ENCODE data around the gene TPD52L2. TPM values are rescaled to one million over a fixed set of nuclear protein-coding genes. Genes with fewer than 3 reads are reported as not detected.
"Not testable (repeated sequence)": the region's sequence is repeated elsewhere in the genome, so short reads cannot be mapped to it uniquely, and the experiment has no call there.

Gene TPD52L2
- total and polyA plus RNA-seq, 8 donors = 82.6 to 116 (median 87.0) TPM

- intact Hi-C loops (cut with DNase I) = no loop called here
- no peak for DNase-seq
These were observed 509 bp upstream of the TPD52L2 start for GRCh38 chr20:63864545-63864977.

GRCh38 chr20:63867042-63867441, 2.0 kb downstream of the TPD52L2 start:
- H3K9me3 ChIP-seq; H3K4me3 ChIP-seq; intact Hi-C loops (cut with DNase I); ATAC-seq; DNase-seq; H3K27me3 ChIP-seq; H3K27ac ChIP-seq: not testable (repeated sequence)
- peaks cover 16 to 72% of the 10 kb centered on the region in 2 donors for H3K4me1 ChIP-seq
- H3K36me3 ChIP-seq = peaks cover 0 to 53% of the 10 kb centered on the region in 2 donors

More at GRCh38 chr20:63864545-63864977, 509 bp upstream of the TPD52L2 start:
- H3K27ac ChIP-seq = peak overlapping the region; percentile 93 to 99
- H3K4me3 ChIP-seq = peak overlapping the region; percentile 88 to 93
- no peak for TF ChIP-seq CTCF (IDR thresholded peaks at IDR 0.05)
- peaks cover 0 to 39% of the 10 kb centered on the region in 2 donors for H3K36me3 ChIP-seq
- H3K9me3 ChIP-seq = no peaks in the 10 kb centered on the region
- peaks cover 16 to 73% of the 10 kb centered on the region in 2 donors for H3K4me1 ChIP-seq
- ATAC-seq = no peak
- no peaks in the 10 kb centered on the region for H3K27me3 ChIP-seq

- no peak overlapping the region for H3K4me3 ChIP-seq
- TF ChIP-seq CTCF (IDR thresholded peaks at IDR 0.05) = no peak
- DNase-seq (no peak), ATAC-seq (no peak)
- intact Hi-C loops (cut with DNase I) = no loop called here
- no peak overlapping the region for H3K27ac ChIP-seq
- no peaks in the 10 kb centered on the region for H3K9me3 ChIP-seq
- no peaks in the 10 kb centered on the region for H3K27me3 ChIP-seq
- peaks cover 0 to 55% of the 10 kb centered on the region in 2 donors for H3K36me3 ChIP-seq
- H3K4me1 ChIP-seq = peaks cover 14 to 73% of the 10 kb centered on the region in 2 donors
These were observed 3.2 kb downstream of the TPD52L2 start for GRCh38 chr20:63868264-63868663.

GRCh38 chr20:63873477-63873971, 8.5 kb downstream of the TPD52L2 start:
- ATAC-seq = peak; percentile 85
- intact Hi-C loops (cut with DNase I) = no loop called here
- Histone ChIP-seq H3K36me3 (peaks cover 0 to 100% of the 10 kb centered on the region in 2 donors), H3K4me1 (peaks cover 0 to 76% of the 10 kb centered on the region in 2 donors), H3K27me3 (no peaks in the 10 kb centered on the region), H3K9me3 (no peaks in the 10 kb centered on the region), H3K4me3 (peak overlapping the region in 1 of 2 donors; percentile 22), H3K27ac (peak overlapping the region; percentile 68 to 94)
- no peak for TF ChIP-seq CTCF (IDR thresholded peaks at IDR 0.05)
- peak in 3 of 4 donors; percentile 31 to 87 (median 77) for DNase-seq

- DNase-seq; H3K27me3 ChIP-seq; ATAC-seq; H3K9me3 ChIP-seq; intact Hi-C loops (cut with DNase I): not testable (repeated sequence)
- Histone ChIP-seq H3K27ac (peak overlapping the region in 1 of 2 donors; percentile 94), H3K36me3 (peaks cover 0 to 100% of the 10 kb centered on the region in 2 donors), H3K4me3 (peak overlapping the region in 1 of 2 donors; percentile 22), H3K4me1 (peaks cover 0 to 70% of the 10 kb centered on the region in 2 donors)
These were observed 9.2 kb downstream of the TPD52L2 start for GRCh38 chr20:63874241-63874640.

- Histone ChIP-seq H3K27ac (no peak overlapping the region), H3K36me3 (peaks cover 0 to 92% of the 10 kb centered on the region in 2 donors), H3K4me1 (peaks cover 0 to 52% of the 10 kb centered on the region in 2 donors), H3K9me3 (no peaks in the 10 kb centered on the region), H3K27me3 (no peaks in the 10 kb centered on the region), H3K4me3 (no peak overlapping the region)
- DNase-seq (no peak), ATAC-seq (no peak)
- intact Hi-C loops (cut with DNase I) = no loop called here
- no peak for TF ChIP-seq CTCF (IDR thresholded peaks at IDR 0.05)
These were observed 11.5 kb downstream of the TPD52L2 start for GRCh38 chr20:63876489-63877036.
